ENCODE results near the gene HIBCH. TPM values are rescaled to one million over a fixed set of nuclear protein-coding genes. Genes with fewer than 3 reads are reported as not detected.

The HIBCH gene
- total RNA-seq, 1 experiment from 2014 or later: 26.5 TPM

DNA sequence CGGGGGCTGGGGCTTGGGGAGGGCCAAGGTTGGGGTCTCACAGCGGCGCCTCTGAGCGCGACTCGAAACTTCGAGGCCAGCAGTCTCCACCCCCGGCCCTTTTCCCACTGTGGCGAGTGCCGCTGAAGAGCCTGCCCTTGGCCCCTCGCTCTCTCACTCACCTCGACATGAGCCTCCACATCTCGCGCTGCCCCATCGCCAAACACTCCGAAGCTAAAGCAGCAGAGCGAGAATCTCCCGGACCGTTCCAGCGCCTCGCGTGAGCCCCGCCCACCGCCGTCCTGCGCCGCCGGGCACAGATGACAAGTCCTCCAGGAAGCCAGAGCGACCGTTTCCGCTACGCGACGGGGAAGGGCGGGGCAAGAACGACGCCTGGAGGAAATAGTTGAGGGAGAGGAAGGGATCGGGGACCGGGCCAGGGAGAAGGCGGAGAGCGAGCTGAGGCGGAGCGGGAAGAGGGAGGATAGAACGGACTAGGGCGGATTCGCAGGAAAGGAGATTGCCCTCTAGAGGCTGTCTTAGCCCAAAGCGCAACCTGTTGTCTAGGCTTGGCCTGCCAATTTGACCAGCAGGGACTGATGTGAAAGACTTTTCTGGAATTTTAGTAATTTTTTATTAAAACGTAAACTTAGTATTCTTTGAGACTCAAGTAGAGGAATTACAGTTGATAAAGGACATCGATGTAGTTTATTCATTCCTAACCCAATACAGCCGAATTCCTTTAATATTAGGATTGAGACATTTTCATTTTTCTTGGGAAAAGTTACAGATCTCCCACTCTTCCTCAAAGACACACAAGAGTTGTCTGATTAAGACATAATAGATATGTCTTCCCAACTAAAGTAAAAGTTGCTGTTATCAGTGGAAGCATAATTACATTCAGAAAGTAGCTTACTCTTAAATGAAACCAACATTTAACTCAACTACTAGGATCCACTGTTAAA, at the start of gene HIBCH (continued):
- TF ChIP-seq, protein P1, sequence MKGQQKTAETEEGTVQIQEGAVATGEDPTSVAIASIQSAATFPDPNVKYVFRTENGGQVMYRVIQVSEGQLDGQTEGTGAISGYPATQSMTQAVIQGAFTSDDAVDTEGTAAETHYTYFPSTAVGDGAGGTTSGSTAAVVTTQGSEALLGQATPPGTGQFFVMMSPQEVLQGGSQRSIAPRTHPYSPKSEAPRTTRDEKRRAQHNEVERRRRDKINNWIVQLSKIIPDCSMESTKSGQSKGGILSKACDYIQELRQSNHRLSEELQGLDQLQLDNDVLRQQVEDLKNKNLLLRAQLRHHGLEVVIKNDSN (CRISPR knock-in tag; IDR thresholded peaks at IDR 0.05): no peak
- TF ChIP-seq, protein P2, sequence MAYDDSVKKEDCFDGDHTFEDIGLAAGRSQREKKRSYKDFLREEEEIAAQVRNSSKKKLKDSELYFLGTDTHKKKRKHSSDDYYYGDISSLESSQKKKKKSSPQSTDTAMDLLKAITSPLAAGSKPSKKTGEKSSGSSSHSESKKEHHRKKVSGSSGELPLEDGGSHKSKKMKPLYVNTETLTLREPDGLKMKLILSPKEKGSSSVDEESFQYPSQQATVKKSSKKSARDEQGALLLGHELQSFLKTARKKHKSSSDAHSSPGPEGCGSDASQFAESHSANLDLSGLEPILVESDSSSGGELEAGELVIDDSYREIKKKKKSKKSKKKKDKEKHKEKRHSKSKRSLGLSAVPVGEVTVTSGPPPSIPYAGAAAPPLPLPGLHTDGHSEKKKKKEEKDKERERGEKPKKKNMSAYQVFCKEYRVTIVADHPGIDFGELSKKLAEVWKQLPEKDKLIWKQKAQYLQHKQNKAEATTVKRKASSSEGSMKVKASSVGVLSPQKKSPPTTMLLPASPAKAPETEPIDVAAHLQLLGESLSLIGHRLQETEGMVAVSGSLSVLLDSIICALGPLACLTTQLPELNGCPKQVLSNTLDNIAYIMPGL (CRISPR knock-in tag; IDR thresholded peaks at IDR 0.05): peak; percentile 64
- TF ChIP-seq, protein P3, sequence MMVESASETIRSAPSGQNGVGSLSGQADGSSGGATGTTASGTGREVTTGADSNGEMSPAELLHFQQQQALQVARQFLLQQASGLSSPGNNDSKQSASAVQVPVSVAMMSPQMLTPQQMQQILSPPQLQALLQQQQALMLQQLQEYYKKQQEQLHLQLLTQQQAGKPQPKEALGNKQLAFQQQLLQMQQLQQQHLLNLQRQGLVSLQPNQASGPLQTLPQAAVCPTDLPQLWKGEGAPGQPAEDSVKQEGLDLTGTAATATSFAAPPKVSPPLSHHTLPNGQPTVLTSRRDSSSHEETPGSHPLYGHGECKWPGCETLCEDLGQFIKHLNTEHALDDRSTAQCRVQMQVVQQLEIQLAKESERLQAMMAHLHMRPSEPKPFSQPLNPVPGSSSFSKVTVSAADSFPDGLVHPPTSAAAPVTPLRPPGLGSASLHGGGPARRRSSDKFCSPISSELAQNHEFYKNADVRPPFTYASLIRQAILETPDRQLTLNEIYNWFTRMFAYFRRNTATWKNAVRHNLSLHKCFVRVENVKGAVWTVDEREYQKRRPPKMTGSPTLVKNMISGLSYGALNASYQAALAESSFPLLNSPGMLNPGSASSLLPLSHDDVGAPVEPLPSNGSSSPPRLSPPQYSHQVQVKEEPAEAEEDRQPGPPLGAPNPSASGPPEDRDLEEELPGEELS (CRISPR knock-in tag; IDR thresholded peaks at IDR 0.05): 0 out of 2 replicates have a peak, but pooled peaks have one; percentile 27
- TF ChIP-seq EMX1 (CRISPR knock-in tag; IDR thresholded peaks at IDR 0.05): no peak
- no peak for TF ChIP-seq GTF2I (CRISPR knock-in tag; conservative IDR thresholded peaks at IDR 0.05)
- TF ChIP-seq, protein P4, sequence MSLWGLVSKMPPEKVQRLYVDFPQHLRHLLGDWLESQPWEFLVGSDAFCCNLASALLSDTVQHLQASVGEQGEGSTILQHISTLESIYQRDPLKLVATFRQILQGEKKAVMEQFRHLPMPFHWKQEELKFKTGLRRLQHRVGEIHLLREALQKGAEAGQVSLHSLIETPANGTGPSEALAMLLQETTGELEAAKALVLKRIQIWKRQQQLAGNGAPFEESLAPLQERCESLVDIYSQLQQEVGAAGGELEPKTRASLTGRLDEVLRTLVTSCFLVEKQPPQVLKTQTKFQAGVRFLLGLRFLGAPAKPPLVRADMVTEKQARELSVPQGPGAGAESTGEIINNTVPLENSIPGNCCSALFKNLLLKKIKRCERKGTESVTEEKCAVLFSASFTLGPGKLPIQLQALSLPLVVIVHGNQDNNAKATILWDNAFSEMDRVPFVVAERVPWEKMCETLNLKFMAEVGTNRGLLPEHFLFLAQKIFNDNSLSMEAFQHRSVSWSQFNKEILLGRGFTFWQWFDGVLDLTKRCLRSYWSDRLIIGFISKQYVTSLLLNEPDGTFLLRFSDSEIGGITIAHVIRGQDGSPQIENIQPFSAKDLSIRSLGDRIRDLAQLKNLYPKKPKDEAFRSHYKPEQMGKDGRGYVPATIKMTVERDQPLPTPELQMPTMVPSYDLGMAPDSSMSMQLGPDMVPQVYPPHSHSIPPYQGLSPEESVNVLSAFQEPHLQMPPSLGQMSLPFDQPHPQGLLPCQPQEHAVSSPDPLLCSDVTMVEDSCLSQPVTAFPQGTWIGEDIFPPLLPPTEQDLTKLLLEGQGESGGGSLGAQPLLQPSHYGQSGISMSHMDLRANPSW (CRISPR knock-in tag; conservative IDR thresholded peaks at IDR 0.05; ENCODE audit: low read depth): no peak
- no peak for TF ChIP-seq GRHL2 (CRISPR knock-in tag; IDR thresholded peaks at IDR 0.05; ENCODE audit: insufficient replicate concordance, severe bottlenecking)
- no peak for TF ChIP-seq IRF2 (CRISPR knock-in tag; IDR thresholded peaks at IDR 0.05; ENCODE audit: borderline replicate concordance, low read depth)
- TF ChIP-seq, protein P5, sequence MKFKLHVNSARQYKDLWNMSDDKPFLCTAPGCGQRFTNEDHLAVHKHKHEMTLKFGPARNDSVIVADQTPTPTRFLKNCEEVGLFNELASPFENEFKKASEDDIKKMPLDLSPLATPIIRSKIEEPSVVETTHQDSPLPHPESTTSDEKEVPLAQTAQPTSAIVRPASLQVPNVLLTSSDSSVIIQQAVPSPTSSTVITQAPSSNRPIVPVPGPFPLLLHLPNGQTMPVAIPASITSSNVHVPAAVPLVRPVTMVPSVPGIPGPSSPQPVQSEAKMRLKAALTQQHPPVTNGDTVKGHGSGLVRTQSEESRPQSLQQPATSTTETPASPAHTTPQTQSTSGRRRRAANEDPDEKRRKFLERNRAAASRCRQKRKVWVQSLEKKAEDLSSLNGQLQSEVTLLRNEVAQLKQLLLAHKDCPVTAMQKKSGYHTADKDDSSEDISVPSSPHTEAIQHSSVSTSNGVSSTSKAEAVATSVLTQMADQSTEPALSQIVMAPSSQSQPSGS (CRISPR knock-in tag; IDR thresholded peaks at IDR 0.05; ENCODE audit: borderline replicate concordance, low read depth): no peak
- TF ChIP-seq, protein P6, sequence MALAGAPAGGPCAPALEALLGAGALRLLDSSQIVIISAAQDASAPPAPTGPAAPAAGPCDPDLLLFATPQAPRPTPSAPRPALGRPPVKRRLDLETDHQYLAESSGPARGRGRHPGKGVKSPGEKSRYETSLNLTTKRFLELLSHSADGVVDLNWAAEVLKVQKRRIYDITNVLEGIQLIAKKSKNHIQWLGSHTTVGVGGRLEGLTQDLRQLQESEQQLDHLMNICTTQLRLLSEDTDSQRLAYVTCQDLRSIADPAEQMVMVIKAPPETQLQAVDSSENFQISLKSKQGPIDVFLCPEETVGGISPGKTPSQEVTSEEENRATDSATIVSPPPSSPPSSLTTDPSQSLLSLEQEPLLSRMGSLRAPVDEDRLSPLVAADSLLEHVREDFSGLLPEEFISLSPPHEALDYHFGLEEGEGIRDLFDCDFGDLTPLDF (CRISPR knock-in tag; IDR thresholded peaks at IDR 0.05): no peak
- TF ChIP-seq, protein P7, sequence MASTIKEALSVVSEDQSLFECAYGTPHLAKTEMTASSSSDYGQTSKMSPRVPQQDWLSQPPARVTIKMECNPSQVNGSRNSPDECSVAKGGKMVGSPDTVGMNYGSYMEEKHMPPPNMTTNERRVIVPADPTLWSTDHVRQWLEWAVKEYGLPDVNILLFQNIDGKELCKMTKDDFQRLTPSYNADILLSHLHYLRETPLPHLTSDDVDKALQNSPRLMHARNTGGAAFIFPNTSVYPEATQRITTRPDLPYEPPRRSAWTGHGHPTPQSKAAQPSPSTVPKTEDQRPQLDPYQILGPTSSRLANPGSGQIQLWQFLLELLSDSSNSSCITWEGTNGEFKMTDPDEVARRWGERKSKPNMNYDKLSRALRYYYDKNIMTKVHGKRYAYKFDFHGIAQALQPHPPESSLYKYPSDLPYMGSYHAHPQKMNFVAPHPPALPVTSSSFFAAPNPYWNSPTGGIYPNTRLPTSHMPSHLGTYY (CRISPR knock-in tag; IDR thresholded peaks at IDR 0.05): no peak
- TF ChIP-seq ZNF317 (CRISPR knock-in tag; IDR thresholded peaks at IDR 0.05; ENCODE audit: borderline replicate concordance, low read depth): no peak

DNA sequence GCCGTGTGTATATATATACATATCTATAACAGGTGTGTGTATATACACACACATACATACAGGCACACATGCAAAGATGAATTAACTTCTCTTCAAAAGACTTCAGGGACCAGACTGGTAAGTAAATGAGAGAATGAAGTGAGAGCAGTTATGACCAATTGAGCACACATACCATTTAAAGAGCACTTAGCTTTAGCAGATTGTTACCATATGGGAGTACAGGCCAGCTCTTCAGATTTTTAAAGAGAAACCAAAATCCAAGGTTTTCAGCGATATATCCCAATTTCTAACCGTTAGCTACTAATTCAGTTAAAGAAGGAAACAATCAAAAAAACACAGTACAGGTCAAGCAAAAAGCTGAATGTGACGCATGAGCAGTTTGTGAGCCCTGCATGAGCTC, 47.5 kb upstream of the HIBCH start:
- CTCF ChIA-PET: no interaction called here
- Mint-ChIP-seq H3K4me3 (no peak overlapping the region), H3K27me3 (ENCODE audit: low read depth) (no peaks in the 10 kb centered on the region), H3K9me3 (no peaks in the 10 kb centered on the region), H3K4me1 (no peaks in the 10 kb centered on the region), H3K27ac (no peak overlapping the region), H3K36me3 (no peaks in the 10 kb centered on the region)
- ATAC-seq: no peak
- POLR2A ChIA-PET: no interaction called here
- DNase-seq (ENCODE audit: low spot score): no peak
- TF ChIP-seq ZNF423 (CRISPR knock-in tag; IDR thresholded peaks at IDR 0.05) (no peak), HMGA2 (CRISPR knock-in tag; IDR thresholded peaks at IDR 0.05) (no peak)
- TF ChIP-seq, protein P8, sequence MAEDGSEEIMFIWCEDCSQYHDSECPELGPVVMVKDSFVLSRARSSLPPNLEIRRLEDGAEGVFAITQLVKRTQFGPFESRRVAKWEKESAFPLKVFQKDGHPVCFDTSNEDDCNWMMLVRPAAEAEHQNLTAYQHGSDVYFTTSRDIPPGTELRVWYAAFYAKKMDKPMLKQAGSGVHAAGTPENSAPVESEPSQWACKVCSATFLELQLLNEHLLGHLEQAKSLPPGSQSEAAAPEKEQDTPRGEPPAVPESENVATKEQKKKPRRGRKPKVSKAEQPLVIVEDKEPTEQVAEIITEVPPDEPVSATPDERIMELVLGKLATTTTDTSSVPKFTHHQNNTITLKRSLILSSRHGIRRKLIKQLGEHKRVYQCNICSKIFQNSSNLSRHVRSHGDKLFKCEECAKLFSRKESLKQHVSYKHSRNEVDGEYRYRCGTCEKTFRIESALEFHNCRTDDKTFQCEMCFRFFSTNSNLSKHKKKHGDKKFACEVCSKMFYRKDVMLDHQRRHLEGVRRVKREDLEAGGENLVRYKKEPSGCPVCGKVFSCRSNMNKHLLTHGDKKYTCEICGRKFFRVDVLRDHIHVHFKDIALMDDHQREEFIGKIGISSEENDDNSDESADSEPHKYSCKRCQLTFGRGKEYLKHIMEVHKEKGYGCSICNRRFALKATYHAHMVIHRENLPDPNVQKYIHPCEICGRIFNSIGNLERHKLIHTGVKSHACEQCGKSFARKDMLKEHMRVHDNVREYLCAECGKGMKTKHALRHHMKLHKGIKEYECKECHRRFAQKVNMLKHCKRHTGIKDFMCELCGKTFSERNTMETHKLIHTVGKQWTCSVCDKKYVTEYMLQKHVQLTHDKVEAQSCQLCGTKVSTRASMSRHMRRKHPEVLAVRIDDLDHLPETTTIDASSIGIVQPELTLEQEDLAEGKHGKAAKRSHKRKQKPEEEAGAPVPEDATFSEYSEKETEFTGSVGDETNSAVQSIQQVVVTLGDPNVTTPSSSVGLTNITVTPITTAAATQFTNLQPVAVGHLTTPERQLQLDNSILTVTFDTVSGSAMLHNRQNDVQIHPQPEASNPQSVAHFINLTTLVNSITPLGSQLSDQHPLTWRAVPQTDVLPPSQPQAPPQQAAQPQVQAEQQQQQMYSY (CRISPR knock-in tag; IDR thresholded peaks at IDR 0.05): no peak
- TF ChIP-seq, protein P9, sequence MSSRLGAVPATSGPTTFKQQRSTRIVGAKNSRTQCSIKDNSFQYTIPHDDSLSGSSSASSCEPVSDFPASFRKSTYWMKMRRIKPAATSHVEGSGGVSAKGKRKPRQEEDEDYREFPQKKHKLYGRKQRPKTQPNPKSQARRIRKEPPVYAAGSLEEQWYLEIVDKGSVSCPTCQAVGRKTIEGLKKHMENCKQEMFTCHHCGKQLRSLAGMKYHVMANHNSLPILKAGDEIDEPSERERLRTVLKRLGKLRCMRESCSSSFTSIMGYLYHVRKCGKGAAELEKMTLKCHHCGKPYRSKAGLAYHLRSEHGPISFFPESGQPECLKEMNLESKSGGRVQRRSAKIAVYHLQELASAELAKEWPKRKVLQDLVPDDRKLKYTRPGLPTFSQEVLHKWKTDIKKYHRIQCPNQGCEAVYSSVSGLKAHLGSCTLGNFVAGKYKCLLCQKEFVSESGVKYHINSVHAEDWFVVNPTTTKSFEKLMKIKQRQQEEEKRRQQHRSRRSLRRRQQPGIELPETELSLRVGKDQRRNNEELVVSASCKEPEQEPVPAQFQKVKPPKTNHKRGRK (CRISPR knock-in tag; IDR thresholded peaks at IDR 0.05; ENCODE audit: borderline replicate concordance): no peak
